NCI-H1092 (cell line): ENCODE results near the gene PLD3.
"Not testable (repeated sequence)": the region's sequence is repeated elsewhere in the genome, so short reads cannot be mapped to it uniquely, and the experiment has no call there.

Experiments used
- DNase-seq: peaks from one replicate; lab custom pipeline; 2025; lab: John Stamatoyannopoulos, UW

Gene PLD3

GRCh38 chr19:40389404-40390083 is 41.0 kb downstream of the PLD3 start:
- no peak for DNase-seq

- no peak for DNase-seq
These were observed 41.7 kb downstream of the PLD3 start, which contains the start of gene HIPK4 for GRCh38 chr19:40390084-40390742. TSS of gene HIPK4 (minus strand) at chr19:40390181. CDS start at chr19:40389902, 279 bp downstream.

- no peak for DNase-seq
These were observed 43.6 kb downstream of the PLD3 start for GRCh38 chr19:40392123-40392522.

- no peak for DNase-seq
These were observed 44.5 kb downstream of the PLD3 start for GRCh38 chr19:40392894-40393517.

- no peak for DNase-seq
These were observed 45.7 kb downstream of the PLD3 start for GRCh38 chr19:40393894-40394815.

GRCh38 chr19:40394816-40395210 is 46.3 kb downstream of the PLD3 start:
- no peak for DNase-seq

GRCh38 chr19:40395956-40396355 is 47.5 kb downstream of the PLD3 start:
- no peak for DNase-seq

GRCh38 chr19:40396886-40397567 is 48.5 kb downstream of the PLD3 start:
- no peak for DNase-seq

GRCh38 chr19:40397568-40397906 is 49.0 kb downstream of the PLD3 start:
- no peak for DNase-seq

- DNase-seq: no peak
These were observed 50.1 kb downstream of the PLD3 start for GRCh38 chr19:40398417-40399131.

- no peak for DNase-seq
These were observed 52.1 kb downstream of the PLD3 start for GRCh38 chr19:40400559-40400958.

GRCh38 chr19:40403262-40403984 is 54.9 kb downstream of the PLD3 start:
- peak; percentile 10 for DNase-seq

GRCh38 chr19:40407714-40408597 is 59.5 kb downstream of the PLD3 start:
- DNase-seq: no peak

GRCh38 chr19:40408598-40408925 is 60.1 kb downstream of the PLD3 start:
- not testable (repeated sequence) for DNase-seq

GRCh38 chr19:40410030-40410389 is 61.5 kb downstream of the PLD3 start:
- DNase-seq: no peak

GRCh38 chr19:40411125-40411842 is 62.8 kb downstream of the PLD3 start:
- no peak for DNase-seq

- no peak for DNase-seq
These were observed 63.5 kb downstream of the PLD3 start for GRCh38 chr19:40411958-40412499.

- no peak for DNase-seq
These were observed 64.4 kb downstream of the PLD3 start for GRCh38 chr19:40412866-40413265.
